ENCODE data around the gene F3. TPM values are rescaled to one million over a fixed set of nuclear protein-coding genes. Genes with fewer than 3 reads are reported as not detected.

The F3 gene
- total RNA-seq, 1 donor: 18.6 TPM

- Histone ChIP-seq H3K27me3 (ENCODE audit: insufficient read depth, low read length) (no peaks in the 10 kb centered on the region), H3K9me3 (ENCODE audit: low read depth, low read length) (no peaks in the 10 kb centered on the region), H3K4me3 (ENCODE audit: low read length) (no peak overlapping the region), H3K4me1 (ENCODE audit: insufficient read depth, low read length) (no peaks in the 10 kb centered on the region)
Observed at GRCh38 chr1:94562519-94563260, 21.1 kb upstream of the F3 start.

- Histone ChIP-seq H3K27me3 (ENCODE audit: insufficient read depth, low read length) (no peaks in the 10 kb centered on the region), H3K4me1 (ENCODE audit: insufficient read depth, low read length) (no peaks in the 10 kb centered on the region), H3K9me3 (ENCODE audit: low read depth, low read length) (no peaks in the 10 kb centered on the region), H3K4me3 (ENCODE audit: low read length) (no peak overlapping the region)
Observed at GRCh38 chr1:94560333-94560732, 18.8 kb upstream of the F3 start.

GRCh38 chr1:94559921-94560320 is 18.4 kb upstream of the F3 start:
- Histone ChIP-seq H3K4me3 (ENCODE audit: low read length) (no peak overlapping the region), H3K27me3 (ENCODE audit: insufficient read depth, low read length) (no peaks in the 10 kb centered on the region), H3K9me3 (ENCODE audit: low read depth, low read length) (no peaks in the 10 kb centered on the region), H3K4me1 (ENCODE audit: insufficient read depth, low read length) (no peaks in the 10 kb centered on the region)

- H3K9me3 ChIP-seq (ENCODE audit: low read depth, low read length): no peaks in the 10 kb centered on the region
- no peaks in the 10 kb centered on the region for H3K27me3 ChIP-seq (ENCODE audit: insufficient read depth, low read length)
- H3K4me1 ChIP-seq (ENCODE audit: insufficient read depth, low read length): no peaks in the 10 kb centered on the region
- no peak overlapping the region for H3K4me3 ChIP-seq (ENCODE audit: low read length)
Observed at GRCh38 chr1:94555091-94555490, 13.5 kb upstream of the F3 start.

GRCh38 chr1:94554580-94554979 is 13.0 kb upstream of the F3 start:
- Histone ChIP-seq H3K4me3 (ENCODE audit: low read length) (no peak overlapping the region), H3K27me3 (ENCODE audit: insufficient read depth, low read length) (no peaks in the 10 kb centered on the region), H3K4me1 (ENCODE audit: insufficient read depth, low read length) (no peaks in the 10 kb centered on the region), H3K9me3 (ENCODE audit: low read depth, low read length) (no peaks in the 10 kb centered on the region)

GRCh38 chr1:94553931-94554330 is 12.4 kb upstream of the F3 start:
- Histone ChIP-seq H3K9me3 (ENCODE audit: low read depth, low read length) (no peaks in the 10 kb centered on the region), H3K27me3 (ENCODE audit: insufficient read depth, low read length) (no peaks in the 10 kb centered on the region), H3K4me3 (ENCODE audit: low read length) (no peak overlapping the region), H3K4me1 (ENCODE audit: insufficient read depth, low read length) (no peaks in the 10 kb centered on the region)

- no peaks in the 10 kb centered on the region for H3K4me1 ChIP-seq (ENCODE audit: insufficient read depth, low read length)
- H3K4me3 ChIP-seq (ENCODE audit: low read length): no peak overlapping the region
Observed at GRCh38 chr1:94553323-94553730, 11.8 kb upstream of the F3 start.

GRCh38 chr1:94552071-94552586 is 10.6 kb upstream of the F3 start:
- H3K4me1 ChIP-seq (ENCODE audit: insufficient read depth, low read length): no peaks in the 10 kb centered on the region
- H3K9me3 ChIP-seq (ENCODE audit: low read depth, low read length): no peaks in the 10 kb centered on the region
- H3K4me3 ChIP-seq (ENCODE audit: low read length): no peak overlapping the region
- H3K27me3 ChIP-seq (ENCODE audit: insufficient read depth, low read length): no peaks in the 10 kb centered on the region

More at GRCh38 chr1:94553323-94553730, 11.8 kb upstream of the F3 start:
- Histone ChIP-seq H3K9me3 (ENCODE audit: low read depth, low read length) (no peaks in the 10 kb centered on the region), H3K27me3 (ENCODE audit: insufficient read depth, low read length) (no peaks in the 10 kb centered on the region)

- Histone ChIP-seq H3K27me3 (ENCODE audit: insufficient read depth, low read length) (no peaks in the 10 kb centered on the region), H3K4me3 (ENCODE audit: low read length) (no peak overlapping the region), H3K4me1 (ENCODE audit: insufficient read depth, low read length) (no peaks in the 10 kb centered on the region), H3K9me3 (ENCODE audit: low read depth, low read length) (no peaks in the 10 kb centered on the region)
Observed at GRCh38 chr1:94551449-94551848, 9.9 kb upstream of the F3 start.

- H3K9me3 ChIP-seq (ENCODE audit: low read depth, low read length): no peaks in the 10 kb centered on the region
- H3K27me3 ChIP-seq (ENCODE audit: insufficient read depth, low read length): no peaks in the 10 kb centered on the region
- no peak overlapping the region for H3K4me3 ChIP-seq (ENCODE audit: low read length)
- H3K4me1 ChIP-seq (ENCODE audit: insufficient read depth, low read length): no peaks in the 10 kb centered on the region
Observed at GRCh38 chr1:94550800-94551241, 9.3 kb upstream of the F3 start.

GRCh38 chr1:94550396-94550795 is 8.8 kb upstream of the F3 start:
- Histone ChIP-seq H3K4me3 (ENCODE audit: low read length) (no peak overlapping the region), H3K4me1 (ENCODE audit: insufficient read depth, low read length) (no peaks in the 10 kb centered on the region), H3K27me3 (ENCODE audit: insufficient read depth, low read length) (no peaks in the 10 kb centered on the region), H3K9me3 (ENCODE audit: low read depth, low read length) (no peaks in the 10 kb centered on the region)

GRCh38 chr1:94549706-94550105 is 8.1 kb upstream of the F3 start:
- Histone ChIP-seq H3K27me3 (ENCODE audit: insufficient read depth, low read length) (no peaks in the 10 kb centered on the region), H3K4me1 (ENCODE audit: insufficient read depth, low read length) (no peaks in the 10 kb centered on the region), H3K4me3 (ENCODE audit: low read length) (no peak overlapping the region), H3K9me3 (ENCODE audit: low read depth, low read length) (no peaks in the 10 kb centered on the region)

- peaks cover 24% of the 10 kb centered on the region for H3K4me1 ChIP-seq (ENCODE audit: insufficient read depth, low read length)
- peaks cover 18% of the 10 kb centered on the region for H3K27me3 ChIP-seq (ENCODE audit: insufficient read depth, low read length)
- H3K4me3 ChIP-seq (ENCODE audit: low read length): no peak overlapping the region
- H3K9me3 ChIP-seq (ENCODE audit: low read depth, low read length): no peaks in the 10 kb centered on the region
Observed at GRCh38 chr1:94544706-94545490, 3.3 kb upstream of the F3 start.

- Histone ChIP-seq H3K4me1 (ENCODE audit: insufficient read depth, low read length) (peaks cover 24% of the 10 kb centered on the region), H3K9me3 (ENCODE audit: low read depth, low read length) (no peaks in the 10 kb centered on the region), H3K4me3 (ENCODE audit: low read length) (no peak overlapping the region), H3K27me3 (ENCODE audit: insufficient read depth, low read length) (peaks cover 23% of the 10 kb centered on the region)
Observed at GRCh38 chr1:94543893-94544635, 2.5 kb upstream of the F3 start.

- Histone ChIP-seq H3K27me3 (ENCODE audit: insufficient read depth, low read length) (peaks cover 24% of the 10 kb centered on the region), H3K4me3 (ENCODE audit: low read length) (no peak overlapping the region), H3K4me1 (ENCODE audit: insufficient read depth, low read length) (peaks cover 24% of the 10 kb centered on the region), H3K9me3 (ENCODE audit: low read depth, low read length) (no peaks in the 10 kb centered on the region)
Observed at GRCh38 chr1:94543001-94543400, 1.4 kb upstream of the F3 start.

Data from mononuclear cell (primary cell).